GM12892 (cell line): ENCODE data around the gene TIPIN.
"Not testable (repeated sequence)": the region's sequence is repeated elsewhere in the genome, so short reads cannot be mapped to it uniquely, and the experiment has no call there.

Source experiments
- POLR2A ChIP-seq: IDR thresholded peaks from 2 replicates; pipeline ENCODE4 v1.6.1; 2011; ENCODE audit warnings: low read depth, low read length, control low read depth
- POLR2AphosphoS5 ChIP-seq: IDR thresholded peaks from 2 replicates; pipeline ENCODE4 v1.6.1; 2011; ENCODE audit warnings: low read depth, low read length, control low read depth

DNA sequence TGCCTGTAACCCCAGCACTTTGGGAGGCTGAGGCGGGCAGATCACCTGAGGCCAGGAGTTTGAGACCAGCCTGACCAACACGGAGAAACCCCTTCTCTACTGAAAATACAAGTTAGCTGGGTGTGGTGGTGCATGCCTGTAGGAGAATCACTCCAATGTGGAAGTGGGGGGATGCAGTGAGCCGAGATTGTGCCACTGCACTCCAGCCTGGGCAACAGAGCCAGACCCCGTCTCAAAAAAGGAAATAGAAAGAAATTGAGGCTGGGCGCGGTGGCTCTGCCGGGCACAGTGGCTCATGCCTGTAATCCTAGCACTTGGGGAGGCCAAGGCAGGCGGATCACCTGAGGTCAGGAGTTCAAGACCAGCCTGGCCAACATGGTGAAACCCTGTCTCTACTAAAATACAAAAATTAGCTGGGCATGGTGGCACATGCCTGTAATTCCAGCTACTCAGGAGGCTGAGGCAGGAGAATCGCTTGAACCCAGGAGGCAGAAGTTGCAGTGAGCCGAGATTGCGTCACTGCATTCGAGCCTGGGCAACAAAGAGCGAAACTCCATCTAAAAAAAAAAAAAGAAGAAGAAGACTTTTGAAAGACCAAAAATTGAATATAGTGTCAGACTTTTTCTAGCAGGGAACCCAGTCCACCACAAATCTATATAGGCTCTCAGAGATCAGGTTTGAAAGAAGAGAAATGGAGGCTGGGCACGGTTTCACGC is 5.4 kb upstream of the TIPIN start:
- TF ChIP-seq POLR2AphosphoS5, POLR2A: not testable (repeated sequence)
